Tibial nerve (tissue), 4 donors: ENCODE data around the gene BRK1.

Source experiments
- CTCF ChIP-seq, 5 experiments: fragments of 200-600 bp in 3 of 5; fragments of 450-650 bp in 2 of 5; sonication (generic) in 3 of 5; IDR thresholded peaks; one replicate each; pipeline ENCODE4 v1.5.1; 2016 to 2019; ENCODE audit warnings: antibody characterized with exemption in 5 of 5, mild to moderate bottlenecking in 3 of 5, moderate library complexity in 2 of 5
- EP300 ChIP-seq, 2 donors: sonication (generic); formaldehyde crosslinking; IDR thresholded peaks; one replicate each; pipeline ENCODE4 v1.6.1; 2017; ENCODE audit warnings: antibody characterized with exemption in 2 of 2, mild to moderate bottlenecking in 1 of 2
- POLR2A ChIP-seq, 2 donors: fragments of 450-650 bp; IDR thresholded peaks; one replicate each; pipeline ENCODE4 v1.6.1; 2017; ENCODE audit warnings: antibody characterized with exemption in 2 of 2, mild to moderate bottlenecking in 2 of 2, moderate library complexity in 2 of 2

- TF ChIP-seq CTCF (IDR thresholded peaks at IDR 0.05), result no peak
- no peak for TF ChIP-seq POLR2A (IDR thresholded peaks at IDR 0.05)
- TF ChIP-seq EP300 (IDR thresholded peaks at IDR 0.05), result no peak
Observed at GRCh38 chr3:10081871-10082270, 33.6 kb upstream of the BRK1 start.
